ENCODE data around the gene MAGI3. TPM values are rescaled to one million over a fixed set of nuclear protein-coding genes. Genes with fewer than 3 reads are reported as not detected.

MAGI3 gene
- total RNA-seq, 2 experiments from 2014 or later: 4.7 to 7.8 TPM

GRCh38 chr1:113608399-113608798 is 218.1 kb downstream of the MAGI3 start:
- H3K36me3 ChIP-seq (ENCODE audit: insufficient read depth, low read length): no peaks in the 10 kb centered on the region
- no peaks in the 10 kb centered on the region for H3K9me3 ChIP-seq (ENCODE audit: low read length)
- TF ChIP-seq EZH2phosphoT487 (IDR thresholded peaks at IDR 0.05; ENCODE audit: borderline replicate concordance, low read depth, low read length) (no peak), CTCF (conservative IDR thresholded peaks at IDR 0.05; ENCODE audit: low read length) (no peak)
- no peaks in the 10 kb centered on the region for H3K79me2 ChIP-seq (ENCODE audit: insufficient read depth, low read depth, low read length)
- no peaks in the 10 kb centered on the region for H3K4me1 ChIP-seq (ENCODE audit: insufficient read depth, low read length, poor library complexity, severe bottlenecking)
- CTCF ChIA-PET (ENCODE audit: unreplicated experiment): no interaction called here
- H3K27ac ChIP-seq (ENCODE audit: low read depth, low read length, poor library complexity, severe bottlenecking): no peak overlapping the region
- intact Hi-C loops (cut with micrococcal nuclease; ENCODE audit: unreplicated experiment): no loop called here
- H3K4me2 ChIP-seq (ENCODE audit: low read length): no peak overlapping the region
- DNase-seq (ENCODE audit: low spot score): no peak
- no peak overlapping the region for H2AFZ ChIP-seq (ENCODE audit: low read length)
- H3K4me3 ChIP-seq (ENCODE audit: low read depth, low read length, poor library complexity, severe bottlenecking): no peak overlapping the region
- POLR2A ChIA-PET: no interaction called here
- BruUV-seq (replicated peaks): no TSS peak
- H4K20me1 ChIP-seq (ENCODE audit: insufficient read depth, low read length): no peaks in the 10 kb centered on the region
- no peaks in the 10 kb centered on the region for H3K9me2 ChIP-seq (ENCODE audit: insufficient read depth, low read length)

GRCh38 chr1:113610372-113610771 is 220.1 kb downstream of the MAGI3 start:
- H3K9me3 ChIP-seq (ENCODE audit: low read length): no peaks in the 10 kb centered on the region
- intact Hi-C loops (cut with micrococcal nuclease; ENCODE audit: unreplicated experiment): no loop called here
- TF ChIP-seq EZH2phosphoT487 (IDR thresholded peaks at IDR 0.05; ENCODE audit: borderline replicate concordance, low read depth, low read length): no peak
- TF ChIP-seq CTCF (conservative IDR thresholded peaks at IDR 0.05; ENCODE audit: low read length): no peak
- no peaks in the 10 kb centered on the region for H4K20me1 ChIP-seq (ENCODE audit: insufficient read depth, low read length)
- no peaks in the 10 kb centered on the region for H3K4me1 ChIP-seq (ENCODE audit: insufficient read depth, low read length, poor library complexity, severe bottlenecking)
- H2AFZ ChIP-seq (ENCODE audit: low read length): no peak overlapping the region
- ChIA-PET CTCF (ENCODE audit: unreplicated experiment) (no interaction called here), POLR2A (interaction anchor here (0.5 to 1.5 kb wide), 2 partner anchors 15 to 237 kb away, joined by 3 to 5 read pairs; no protein-coding TSS in a partner anchor)
- no peak overlapping the region for H3K4me3 ChIP-seq (ENCODE audit: low read depth, low read length, poor library complexity, severe bottlenecking)
- no peaks in the 10 kb centered on the region for H3K79me2 ChIP-seq (ENCODE audit: insufficient read depth, low read depth, low read length)
- no TSS peak for BruUV-seq (replicated peaks)
- no peak overlapping the region for H3K27ac ChIP-seq (ENCODE audit: low read depth, low read length, poor library complexity, severe bottlenecking)
- no peak for DNase-seq (ENCODE audit: low spot score)
- no peaks in the 10 kb centered on the region for H3K36me3 ChIP-seq (ENCODE audit: insufficient read depth, low read length)
- H3K9me2 ChIP-seq (ENCODE audit: insufficient read depth, low read length): no peaks in the 10 kb centered on the region
- no peak overlapping the region for H3K4me2 ChIP-seq (ENCODE audit: low read length)

GRCh38 chr1:113615425-113615824 is 225.1 kb downstream of the MAGI3 start:
- H3K4me2 ChIP-seq (ENCODE audit: low read length): no peak overlapping the region
- H3K9me2 ChIP-seq (ENCODE audit: insufficient read depth, low read length): no peaks in the 10 kb centered on the region
- no peak overlapping the region for H2AFZ ChIP-seq (ENCODE audit: low read length)
- no peaks in the 10 kb centered on the region for H4K20me1 ChIP-seq (ENCODE audit: insufficient read depth, low read length)
- no peak for TF ChIP-seq EZH2phosphoT487 (IDR thresholded peaks at IDR 0.05; ENCODE audit: borderline replicate concordance, low read depth, low read length)
- TF ChIP-seq CTCF (conservative IDR thresholded peaks at IDR 0.05; ENCODE audit: low read length): no peak
- H3K9me3 ChIP-seq (ENCODE audit: low read length): no peaks in the 10 kb centered on the region
- no peak for DNase-seq (ENCODE audit: low spot score)
- ChIA-PET CTCF (ENCODE audit: unreplicated experiment) (no interaction called here), POLR2A (interaction anchor here (0.9 to 1.8 kb wide), 3 partner anchors 10 to 33 kb away, joined by 3 to 8 read pairs (median 3); no protein-coding TSS in a partner anchor)
- H3K36me3 ChIP-seq (ENCODE audit: insufficient read depth, low read length): no peaks in the 10 kb centered on the region
- intact Hi-C loops (cut with micrococcal nuclease; ENCODE audit: unreplicated experiment): no loop called here
- H3K4me1 ChIP-seq (ENCODE audit: insufficient read depth, low read length, poor library complexity, severe bottlenecking): no peaks in the 10 kb centered on the region
- H3K4me3 ChIP-seq (ENCODE audit: low read depth, low read length, poor library complexity, severe bottlenecking): no peak overlapping the region
- no peaks in the 10 kb centered on the region for H3K79me2 ChIP-seq (ENCODE audit: insufficient read depth, low read depth, low read length)
- BruUV-seq (replicated peaks): no TSS peak
- H3K27ac ChIP-seq (ENCODE audit: low read depth, low read length, poor library complexity, severe bottlenecking): no peak overlapping the region

All from OCI-LY7 (cell line).